Erythroblast (primary cell): ENCODE results near the gene CTNNA1.

Experiments used
- GATA1 ChIP-seq: IDR thresholded peaks from 2 replicates; pipeline ENCODE4 v1.6.1; 2011; ENCODE audit warnings: low read depth, mild to moderate bottlenecking, control low read depth, low read length, moderate library complexity
- POLR2A ChIP-seq: IDR thresholded peaks from 2 replicates; pipeline ENCODE4 v1.6.1; 2011; ENCODE audit warnings: mild to moderate bottlenecking, low read length

DNA sequence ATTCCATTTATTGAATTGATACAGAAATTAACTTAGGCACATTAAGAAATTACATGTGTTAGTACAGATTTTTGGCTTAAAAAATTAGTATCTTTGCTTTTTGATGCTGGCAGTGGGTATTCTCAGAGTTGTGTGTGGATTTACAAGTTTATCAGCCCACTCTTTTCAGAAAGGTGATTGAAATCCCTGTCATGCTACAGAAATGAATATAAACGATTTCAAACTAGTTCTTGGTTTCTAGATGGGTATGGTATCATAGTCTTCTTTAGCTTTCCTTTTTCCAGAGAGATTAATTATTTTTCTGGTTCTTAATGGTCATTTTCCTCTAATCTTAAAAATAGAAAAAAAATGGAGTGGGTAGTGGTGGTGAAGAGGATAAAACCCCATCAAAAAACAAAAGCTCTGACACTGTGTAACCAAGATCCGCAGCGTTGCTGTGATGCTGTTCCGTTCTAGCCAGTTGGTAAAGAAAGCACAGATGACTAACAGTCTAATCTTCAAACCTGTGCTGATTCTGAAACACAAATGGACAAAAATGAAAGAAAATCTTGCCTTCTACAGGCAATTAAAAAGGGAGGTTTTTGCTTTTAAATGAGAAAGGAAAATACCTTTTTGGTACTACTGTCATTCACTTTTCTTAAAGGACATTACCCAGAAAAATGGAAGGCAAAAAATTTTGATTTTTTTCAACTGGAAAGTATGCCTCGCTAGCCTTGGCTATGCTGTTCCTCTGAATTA lies 116.7 kb downstream of the CTNNA1 start:
- TF ChIP-seq POLR2A (no peak), GATA1 (no peak)
